HFF-Myc (cell line): ENCODE measurements around the gene LSAMP.

Source experiments
- DNase-seq: peaks from one replicate; pipeline ENCODE4 v3.0.0-alpha.2; 2011; ENCODE audit warnings: low read depth; ENCODE audit errors: extremely low read depth
- H3K4me3 ChIP-seq: replicated peaks from 2 replicates; pipeline ENCODE4 v1.5.1; 2011; ENCODE audit warnings: low read depth, mild to moderate bottlenecking, control low read depth, low read length
- CTCF ChIP-seq: IDR thresholded peaks from 2 replicates; pipeline ENCODE4 v1.5.1; 2012; ENCODE audit warnings: mild to moderate bottlenecking, low read depth, low read length, control low read depth; ENCODE audit errors: missing control alignments

Gene LSAMP

GRCh38 chr3:116417151-116417550 is 28.1 kb downstream of the LSAMP start:
- no peak for DNase-seq
- H3K4me3 ChIP-seq, result no peak overlapping the region
- no peak for TF ChIP-seq CTCF

GRCh38 chr3:116413319-116413718 is 32.0 kb downstream of the LSAMP start:
- H3K4me3 ChIP-seq, result no peak overlapping the region
- peak; percentile 3 for TF ChIP-seq CTCF
- DNase-seq, result no peak

GRCh38 chr3:116408473-116408872 is 36.8 kb downstream of the LSAMP start:
- no peak for TF ChIP-seq CTCF
- DNase-seq, result no peak
- H3K4me3 ChIP-seq, result no peak overlapping the region

GRCh38 chr3:116405231-116405630 is 40.1 kb downstream of the LSAMP start:
- no peak for TF ChIP-seq CTCF
- no peak overlapping the region for H3K4me3 ChIP-seq
- DNase-seq, result no peak

- no peak for DNase-seq
- H3K4me3 ChIP-seq, result no peak overlapping the region
- no peak for TF ChIP-seq CTCF
Measured at GRCh38 chr3:116399701-116400226, 45.5 kb downstream of the LSAMP start.

GRCh38 chr3:116394365-116394764 is 50.9 kb downstream of the LSAMP start:
- no peak overlapping the region for H3K4me3 ChIP-seq
- DNase-seq, result no peak
- TF ChIP-seq CTCF, result no peak

- DNase-seq, result no peak
- no peak for TF ChIP-seq CTCF
- no peak overlapping the region for H3K4me3 ChIP-seq
Measured at GRCh38 chr3:116393199-116393598, 52.1 kb downstream of the LSAMP start.
